PC-9 (cell line): ENCODE data around the gene MYCN. TPM values are rescaled to one million over a fixed set of nuclear protein-coding genes. Genes with fewer than 3 reads are reported as not detected.

ENCODE experiments used
- BruUV-seq: library from RNA; stranded (reverse); fragments of 400-500 nt; replicated peaks from 2 replicates; lab custom pipeline; 2021; lab: Mats Ljungman, UMichigan
- CTCF ChIA-PET: fragments of 300-600 bp; sonication (Branson Sonifier 250); formaldehyde crosslinking; loops from one replicate; lab custom pipeline; 2022; ENCODE audit warnings: antibody characterized with exemption; lab: Charles Lee
- POLR2A ChIA-PET: fragments of 300-600 bp; sonication (Branson Sonifier 250); formaldehyde crosslinking; loops from one replicate; lab custom pipeline; 2022; ENCODE audit warnings: antibody characterized with exemption; ENCODE audit not compliant: unreplicated experiment; lab: Charles Lee
- DNase-seq, 2 experiments: peaks; one replicate each; pipeline versions ENCODE4 v3.0.0 to v3.0.0-alpha.2; 2015 to 2022; ENCODE audit warnings: mixed read lengths in 1 of 2
- H2AFZ ChIP-seq: fragments of 200-600 bp; sonication (generic); 2 replicates; pipeline ENCODE4 v1.8.1; 2017; ENCODE audit warnings: antibody characterized with exemption
- H3F3A ChIP-seq: fragments of 200-600 bp; sonication (generic); 2 replicates; pipeline ENCODE4 v1.8.1; 2017; ENCODE audit warnings: antibody characterized with exemption, mild to moderate bottlenecking, low read depth; ENCODE audit not compliant: insufficient read depth
- H3K27ac ChIP-seq: fragments of 200-600 bp; sonication (generic); 2 replicates; pipeline ENCODE4 v1.6.1; 2016; ENCODE audit warnings: mixed run types
- H3K27me3 ChIP-seq: fragments of 200-600 bp; sonication (generic); 2 replicates; pipeline ENCODE4 v1.6.1; 2016; ENCODE audit warnings: low read depth, mixed run types; ENCODE audit not compliant: insufficient read depth
- H3K36me3 ChIP-seq: fragments of 200-600 bp; sonication (generic); 2 replicates; pipeline ENCODE4 v1.6.1; 2016; ENCODE audit warnings: low read depth, mixed run types
- H3K4me1 ChIP-seq: fragments of 200-600 bp; sonication (generic); replicated peaks from 2 replicates; pipeline ENCODE4 v1.6.1; 2016; ENCODE audit warnings: mixed run types; ENCODE audit not compliant: insufficient read depth
- H3K4me2 ChIP-seq: fragments of 200-600 bp; sonication (generic); 2 replicates; pipeline ENCODE4 v1.6.1; 2017; ENCODE audit warnings: mixed run types
- H3K4me3 ChIP-seq: fragments of 200-600 bp; sonication (generic); 2 replicates; pipeline ENCODE4 v1.6.1; 2016; ENCODE audit warnings: mixed run types
- H3K79me2 ChIP-seq: fragments of 200-600 bp; sonication (generic); 2 replicates; pipeline ENCODE4 v1.6.1; 2017; ENCODE audit warnings: low read depth, mixed run types
- H3K9me2 ChIP-seq: fragments of 200-600 bp; sonication (generic); 2 replicates; pipeline ENCODE4 v1.8.1; 2017; ENCODE audit warnings: mild to moderate bottlenecking; ENCODE audit not compliant: insufficient read depth
- H3K9me3 ChIP-seq: fragments of 200-600 bp; sonication (generic); 2 replicates; pipeline ENCODE4 v1.8.1; 2016; ENCODE audit warnings: low read depth; ENCODE audit not compliant: insufficient read depth
- H4K20me1 ChIP-seq: fragments of 200-600 bp; sonication (generic); 2 replicates; pipeline ENCODE4 v1.8.1; 2017; ENCODE audit not compliant: insufficient read depth
- EZH2 ChIP-seq: fragments of 200-600 bp; sonication (generic); IDR thresholded peaks from 2 replicates; pipeline ENCODE4 v1.8.0; 2017; ENCODE audit warnings: antibody characterized with exemption, low read depth
- intact Hi-C: fragments of 100-400 bp; cut with micrococcal nuclease; formaldehyde crosslinking; loops from one replicate; pipeline ENCODE4 v1.10.0; 2022; ENCODE audit not compliant: unreplicated experiment
- total RNA-seq: library from RNA; stranded (reverse); gene quantifications from 2 replicates; pipeline ENCODE4 v1.2.3, GENCODE V29; 2021
- TF ChIP-seq, protein P1 (sequence below): fragments of 200-600 bp; sonication (generic); conservative IDR thresholded peaks from 2 replicates; pipeline ENCODE4 v1.6.1; 2017; ENCODE audit warnings: mixed run types, antibody characterized with exemption, mild to moderate bottlenecking, moderate library complexity

Gene MYCN
- total RNA-seq, 1 experiment from 2014 or later = not detected

DNA sequence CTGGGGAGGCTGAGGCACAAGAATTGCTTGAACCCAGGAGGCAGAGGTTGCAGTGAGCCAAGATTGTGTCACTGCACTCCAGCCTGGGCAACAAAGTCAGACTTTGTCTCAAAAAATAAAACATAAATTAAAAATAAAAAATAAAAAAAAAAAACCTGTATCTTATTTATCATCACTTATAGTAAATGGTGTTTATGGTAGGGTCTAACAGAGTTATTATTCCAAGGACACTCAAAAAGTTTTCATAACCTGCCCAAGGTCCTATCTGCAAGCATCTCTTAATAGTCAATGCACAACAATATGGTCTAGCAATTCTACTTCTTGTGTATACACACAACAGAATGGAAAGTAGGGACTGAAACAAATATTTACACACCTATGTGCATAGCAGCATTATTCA, 47.3 kb upstream of the MYCN start:
- Histone ChIP-seq H3K36me3 (no peaks in the 10 kb centered on the region), H3K79me2 (no peaks in the 10 kb centered on the region), H3K4me3 (no peak overlapping the region), H3K9me2 (no peaks in the 10 kb centered on the region), H3K9me3 (no peaks in the 10 kb centered on the region), H3K27ac (no peak overlapping the region), H2AFZ (no peak overlapping the region), H3K27me3 (peaks cover 52% of the 10 kb centered on the region), H4K20me1 (no peaks in the 10 kb centered on the region), H3F3A (no peaks in the 10 kb centered on the region), H3K4me2 (no peak overlapping the region), H3K4me1 (no peaks in the 10 kb centered on the region)
- ChIA-PET CTCF (no interaction called here), POLR2A (no interaction called here)
- intact Hi-C loops = no loop called here
- no peak for TF ChIP-seq EZH2
- TF ChIP-seq, protein P1, sequence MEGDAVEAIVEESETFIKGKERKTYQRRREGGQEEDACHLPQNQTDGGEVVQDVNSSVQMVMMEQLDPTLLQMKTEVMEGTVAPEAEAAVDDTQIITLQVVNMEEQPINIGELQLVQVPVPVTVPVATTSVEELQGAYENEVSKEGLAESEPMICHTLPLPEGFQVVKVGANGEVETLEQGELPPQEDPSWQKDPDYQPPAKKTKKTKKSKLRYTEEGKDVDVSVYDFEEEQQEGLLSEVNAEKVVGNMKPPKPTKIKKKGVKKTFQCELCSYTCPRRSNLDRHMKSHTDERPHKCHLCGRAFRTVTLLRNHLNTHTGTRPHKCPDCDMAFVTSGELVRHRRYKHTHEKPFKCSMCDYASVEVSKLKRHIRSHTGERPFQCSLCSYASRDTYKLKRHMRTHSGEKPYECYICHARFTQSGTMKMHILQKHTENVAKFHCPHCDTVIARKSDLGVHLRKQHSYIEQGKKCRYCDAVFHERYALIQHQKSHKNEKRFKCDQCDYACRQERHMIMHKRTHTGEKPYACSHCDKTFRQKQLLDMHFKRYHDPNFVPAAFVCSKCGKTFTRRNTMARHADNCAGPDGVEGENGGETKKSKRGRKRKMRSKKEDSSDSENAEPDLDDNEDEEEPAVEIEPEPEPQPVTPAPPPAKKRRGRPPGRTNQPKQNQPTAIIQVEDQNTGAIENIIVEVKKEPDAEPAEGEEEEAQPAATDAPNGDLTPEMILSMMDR = no peak
- no peak for DNase-seq
- BruUV-seq = no TSS peak

DNA sequence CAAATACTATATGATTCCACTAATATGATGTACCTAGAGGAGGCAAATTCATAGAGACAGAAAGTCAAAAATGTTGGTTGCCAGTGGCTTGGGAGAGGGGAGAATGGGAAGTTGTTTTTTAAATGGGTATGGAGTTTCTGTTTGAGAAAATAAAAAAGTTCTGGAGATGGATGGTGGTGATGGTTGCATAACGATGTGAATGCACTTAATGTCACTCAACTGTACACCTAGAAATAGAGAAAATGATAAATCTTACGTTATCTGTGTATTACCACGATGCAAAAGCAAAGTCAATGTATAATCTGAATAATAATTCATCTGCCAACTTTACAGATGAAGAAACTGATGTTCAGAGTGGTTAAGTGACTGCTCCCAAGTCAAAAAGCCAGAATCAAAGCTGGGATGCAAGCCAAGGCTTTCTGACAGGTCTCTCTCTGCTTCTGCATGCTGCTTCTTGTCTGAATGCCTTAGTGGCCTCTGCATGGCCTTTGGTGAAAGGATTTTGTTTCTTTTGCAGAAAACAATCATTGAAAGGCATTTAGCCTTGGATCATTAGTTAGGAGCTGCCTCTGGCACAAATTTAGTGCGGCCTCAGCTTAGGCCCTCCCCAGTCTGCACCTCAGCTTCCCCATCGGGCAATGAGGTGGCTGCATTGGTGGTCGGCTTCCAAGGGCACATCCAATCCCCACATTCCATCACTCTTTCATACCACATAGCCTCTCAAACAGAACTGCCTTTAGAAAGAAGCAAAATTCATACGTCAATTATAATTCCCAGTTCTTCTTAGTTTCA, 46.5 kb upstream of the MYCN start:
- H3K27ac ChIP-seq = no peak overlapping the region
- ChIA-PET POLR2A (no interaction called here), CTCF (no interaction called here)
- no peaks in the 10 kb centered on the region for H3K9me3 ChIP-seq
- no peak for DNase-seq
- H3K36me3 ChIP-seq = no peaks in the 10 kb centered on the region
- intact Hi-C loops = no loop called here
- peaks cover 49% of the 10 kb centered on the region for H3K27me3 ChIP-seq
- no peak overlapping the region for H3K4me3 ChIP-seq
- H3K4me1 ChIP-seq = no peaks in the 10 kb centered on the region
- no TSS peak for BruUV-seq
- no peaks in the 10 kb centered on the region for H3F3A ChIP-seq
- no peak overlapping the region for H2AFZ ChIP-seq
- no peaks in the 10 kb centered on the region for H3K79me2 ChIP-seq
- TF ChIP-seq EZH2 = no peak
- TF ChIP-seq, protein P1 = no peak
- no peaks in the 10 kb centered on the region for H4K20me1 ChIP-seq
- H3K9me2 ChIP-seq = no peaks in the 10 kb centered on the region
- no peak overlapping the region for H3K4me2 ChIP-seq

DNA sequence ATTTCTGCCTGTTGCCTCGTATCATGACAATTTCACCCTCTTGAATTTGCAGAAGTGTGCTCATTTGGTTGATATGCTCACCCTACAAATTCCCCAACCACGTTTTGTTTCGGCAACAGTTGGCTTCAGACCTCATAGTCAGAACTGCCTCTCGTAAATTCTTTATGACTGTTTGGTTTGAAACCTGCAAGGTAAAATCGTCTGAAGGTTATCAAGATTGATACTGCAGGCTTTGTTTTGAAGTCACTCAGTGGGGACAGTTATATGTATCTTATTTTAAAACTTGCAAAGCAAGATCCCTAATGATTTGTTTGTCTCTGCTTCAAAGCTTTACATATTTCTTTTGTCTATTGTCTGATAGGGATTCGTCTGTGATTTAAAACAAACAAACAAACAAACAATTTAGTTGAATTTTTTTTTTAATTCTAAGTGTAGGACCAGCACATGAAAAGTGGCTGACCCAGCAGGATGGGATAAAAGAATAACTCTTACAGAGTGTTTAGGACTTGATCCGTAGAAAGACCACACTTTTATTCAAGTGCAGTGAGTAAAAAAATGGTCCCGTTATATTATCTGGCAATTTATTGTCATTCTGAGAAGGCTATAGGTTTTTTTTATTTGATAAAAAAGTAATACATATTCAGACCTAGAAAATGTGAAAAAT, 45.7 kb upstream of the MYCN start:
- ChIA-PET CTCF (no interaction called here), POLR2A (no interaction called here)
- H3K36me3 ChIP-seq = no peaks in the 10 kb centered on the region
- TF ChIP-seq, protein P1 = no peak
- no peak for TF ChIP-seq EZH2
- peaks cover 42% of the 10 kb centered on the region for H3K27me3 ChIP-seq
- intact Hi-C loops = no loop called here
- no peak overlapping the region for H3K27ac ChIP-seq
- no peak overlapping the region for H2AFZ ChIP-seq
- H3K4me3 ChIP-seq = no peak overlapping the region
- no peak for DNase-seq
- no peaks in the 10 kb centered on the region for H3F3A ChIP-seq
- no peaks in the 10 kb centered on the region for H3K79me2 ChIP-seq
- H3K9me2 ChIP-seq = no peaks in the 10 kb centered on the region
- BruUV-seq = no TSS peak
- no peaks in the 10 kb centered on the region for H3K9me3 ChIP-seq
- H3K4me1 ChIP-seq = no peaks in the 10 kb centered on the region
- no peak overlapping the region for H3K4me2 ChIP-seq
- H4K20me1 ChIP-seq = no peaks in the 10 kb centered on the region
